Stomach smooth muscle (tissue), 2 donors: ENCODE data around the gene NMNAT3.

Experiments used
- H3K27ac ChIP-seq: one replicate; pipeline ENCODE4 v1.7.0; 2013; ENCODE audit warnings: mild to moderate bottlenecking, low read length, inconsistent platforms
- H3K27me3 ChIP-seq, 2 donors: one replicate each; pipeline ENCODE4 v1.7.0; 2013; ENCODE audit warnings: low read length in 2 of 2; ENCODE audit not compliant: insufficient read depth in 2 of 2, control insufficient read depth in 1 of 2
- H3K36me3 ChIP-seq, 2 donors: one replicate each; pipeline ENCODE4 v1.7.0; 2013; ENCODE audit warnings: low read length in 2 of 2; ENCODE audit not compliant: control insufficient read depth in 2 of 2, insufficient read depth in 2 of 2
- H3K4me1 ChIP-seq: one replicate; pipeline ENCODE4 v1.7.0; 2013; ENCODE audit warnings: low read length; ENCODE audit not compliant: control insufficient read depth, insufficient read depth
- H3K4me3 ChIP-seq, 2 donors: one replicate each; pipeline ENCODE4 v1.7.0; 2013; ENCODE audit warnings: low read length in 2 of 2
- H3K9ac ChIP-seq, 2 donors: one replicate each; pipeline ENCODE4 v1.7.0; 2013; ENCODE audit warnings: low read length in 2 of 2, mild to moderate bottlenecking in 1 of 2
- H3K9me3 ChIP-seq, 2 donors: one replicate each; pipeline ENCODE4 v1.7.0; 2013; ENCODE audit warnings: low read length in 2 of 2; ENCODE audit not compliant: control insufficient read depth in 2 of 2
- donor health status: healthy.
- donor health status: Pancreatic carcinoma.

Gene NMNAT3

GRCh38 chr3:139657434-139657833 is 20.3 kb downstream of the NMNAT3 start:
- H3K27ac ChIP-seq, result no peak overlapping the region
- H3K36me3 ChIP-seq, result no peaks in the 10 kb centered on the region
- H3K4me3 ChIP-seq, result no peak overlapping the region
- H3K4me1 ChIP-seq, result no peaks in the 10 kb centered on the region
- H3K9ac ChIP-seq, result no peak overlapping the region
- H3K27me3 ChIP-seq, result no peaks in the 10 kb centered on the region
- no peaks in the 10 kb centered on the region for H3K9me3 ChIP-seq

- no peak overlapping the region for H3K4me3 ChIP-seq
- no peaks in the 10 kb centered on the region for H3K36me3 ChIP-seq
- no peak overlapping the region for H3K27ac ChIP-seq
- no peak overlapping the region for H3K9ac ChIP-seq
- no peaks in the 10 kb centered on the region for H3K4me1 ChIP-seq
- H3K9me3 ChIP-seq, result no peaks in the 10 kb centered on the region
- H3K27me3 ChIP-seq, result no peaks in the 10 kb centered on the region
Observed at GRCh38 chr3:139655909-139656595, 21.7 kb downstream of the NMNAT3 start.

- Histone ChIP-seq H3K9ac (no peak overlapping the region), H3K4me1 (no peaks in the 10 kb centered on the region), H3K27me3 (no peaks in the 10 kb centered on the region), H3K27ac (no peak overlapping the region), H3K9me3 (no peaks in the 10 kb centered on the region), H3K36me3 (no peaks in the 10 kb centered on the region), H3K4me3 (no peak overlapping the region)
Observed at GRCh38 chr3:139654637-139655365, 23.0 kb downstream of the NMNAT3 start.

- Histone ChIP-seq H3K9ac (no peak overlapping the region), H3K27ac (no peak overlapping the region), H3K9me3 (no peaks in the 10 kb centered on the region), H3K27me3 (no peaks in the 10 kb centered on the region), H3K4me3 (no peak overlapping the region), H3K36me3 (no peaks in the 10 kb centered on the region), H3K4me1 (no peaks in the 10 kb centered on the region)
Observed at GRCh38 chr3:139653582-139653981, 24.2 kb downstream of the NMNAT3 start.

GRCh38 chr3:139652561-139652960 is 25.2 kb downstream of the NMNAT3 start:
- no peaks in the 10 kb centered on the region for H3K36me3 ChIP-seq
- no peak overlapping the region for H3K4me3 ChIP-seq
- H3K27me3 ChIP-seq, result no peaks in the 10 kb centered on the region
- H3K9me3 ChIP-seq, result no peaks in the 10 kb centered on the region
- H3K4me1 ChIP-seq, result no peaks in the 10 kb centered on the region
- no peak overlapping the region for H3K9ac ChIP-seq
- H3K27ac ChIP-seq, result no peak overlapping the region

- Histone ChIP-seq H3K36me3 (no peaks in the 10 kb centered on the region), H3K27me3 (no peaks in the 10 kb centered on the region), H3K9ac (no peak overlapping the region), H3K27ac (no peak overlapping the region), H3K9me3 (no peaks in the 10 kb centered on the region), H3K4me1 (no peaks in the 10 kb centered on the region), H3K4me3 (no peak overlapping the region)
Observed at GRCh38 chr3:139647866-139648435, 29.8 kb downstream of the NMNAT3 start.

GRCh38 chr3:139646512-139646911 is 31.3 kb downstream of the NMNAT3 start:
- no peaks in the 10 kb centered on the region for H3K27me3 ChIP-seq
- H3K36me3 ChIP-seq, result no peaks in the 10 kb centered on the region
- H3K4me1 ChIP-seq, result no peaks in the 10 kb centered on the region
- no peak overlapping the region for H3K9ac ChIP-seq
- no peaks in the 10 kb centered on the region for H3K9me3 ChIP-seq
- H3K4me3 ChIP-seq, result no peak overlapping the region
- H3K27ac ChIP-seq, result no peak overlapping the region

GRCh38 chr3:139642996-139643395 is 34.8 kb downstream of the NMNAT3 start:
- Histone ChIP-seq H3K4me3 (no peak overlapping the region), H3K27ac (no peak overlapping the region), H3K4me1 (peaks cover 5% of the 10 kb centered on the region), H3K9me3 (no peaks in the 10 kb centered on the region), H3K27me3 (no peaks in the 10 kb centered on the region), H3K9ac (no peak overlapping the region), H3K36me3 (no peaks in the 10 kb centered on the region)

GRCh38 chr3:139640456-139640855 is 37.3 kb downstream of the NMNAT3 start:
- no peaks in the 10 kb centered on the region for H3K36me3 ChIP-seq
- peaks cover 5% of the 10 kb centered on the region for H3K4me1 ChIP-seq
- H3K4me3 ChIP-seq, result no peak overlapping the region
- H3K27me3 ChIP-seq, result no peaks in the 10 kb centered on the region
- H3K9me3 ChIP-seq, result no peaks in the 10 kb centered on the region
- H3K9ac ChIP-seq, result no peak overlapping the region
- H3K27ac ChIP-seq, result no peak overlapping the region

- no peaks in the 10 kb centered on the region for H3K36me3 ChIP-seq
- H3K27ac ChIP-seq, result no peak overlapping the region
- H3K4me3 ChIP-seq, result no peak overlapping the region
- no peaks in the 10 kb centered on the region for H3K27me3 ChIP-seq
- no peaks in the 10 kb centered on the region for H3K9me3 ChIP-seq
- H3K4me1 ChIP-seq, result peaks cover 5% of the 10 kb centered on the region
- no peak overlapping the region for H3K9ac ChIP-seq
Observed at GRCh38 chr3:139639662-139640061, 38.1 kb downstream of the NMNAT3 start.

- Histone ChIP-seq H3K36me3 (peaks cover 0 to 7% of the 10 kb centered on the region in 2 donors), H3K9me3 (no peaks in the 10 kb centered on the region), H3K4me1 (peaks cover 5% of the 10 kb centered on the region), H3K27ac (no peak overlapping the region), H3K27me3 (no peaks in the 10 kb centered on the region), H3K4me3 (no peak overlapping the region), H3K9ac (no peak overlapping the region)
Observed at GRCh38 chr3:139638518-139638917, 39.3 kb downstream of the NMNAT3 start.
